Vagina (tissue), 2 donors: Measurements from ENCODE around the gene CDH15.

Experiments
- POLR2AphosphoS5 ChIP-seq, 2 donors: sonication (generic); formaldehyde crosslinking; IDR thresholded peaks; one replicate each; pipeline ENCODE4 v1.9.0; 2017; ENCODE audit warnings: antibody characterized with exemption in 2 of 2, mild to moderate bottlenecking in 2 of 2, low read depth in 1 of 2; ENCODE audit not compliant: insufficient read depth in 1 of 2
- TF ChIP-seq, protein P1 (sequence below), 3 experiments: fragments of 450-650 bp in 2 of 3; fragments of 200-600 bp in 1 of 3; sonication (generic) in 1 of 3; IDR thresholded peaks; one replicate each; pipeline ENCODE4 v1.5.1; 2017 to 2019; ENCODE audit warnings: antibody characterized with exemption in 3 of 3, mild to moderate bottlenecking in 2 of 3, moderate library complexity in 2 of 3

DNA sequence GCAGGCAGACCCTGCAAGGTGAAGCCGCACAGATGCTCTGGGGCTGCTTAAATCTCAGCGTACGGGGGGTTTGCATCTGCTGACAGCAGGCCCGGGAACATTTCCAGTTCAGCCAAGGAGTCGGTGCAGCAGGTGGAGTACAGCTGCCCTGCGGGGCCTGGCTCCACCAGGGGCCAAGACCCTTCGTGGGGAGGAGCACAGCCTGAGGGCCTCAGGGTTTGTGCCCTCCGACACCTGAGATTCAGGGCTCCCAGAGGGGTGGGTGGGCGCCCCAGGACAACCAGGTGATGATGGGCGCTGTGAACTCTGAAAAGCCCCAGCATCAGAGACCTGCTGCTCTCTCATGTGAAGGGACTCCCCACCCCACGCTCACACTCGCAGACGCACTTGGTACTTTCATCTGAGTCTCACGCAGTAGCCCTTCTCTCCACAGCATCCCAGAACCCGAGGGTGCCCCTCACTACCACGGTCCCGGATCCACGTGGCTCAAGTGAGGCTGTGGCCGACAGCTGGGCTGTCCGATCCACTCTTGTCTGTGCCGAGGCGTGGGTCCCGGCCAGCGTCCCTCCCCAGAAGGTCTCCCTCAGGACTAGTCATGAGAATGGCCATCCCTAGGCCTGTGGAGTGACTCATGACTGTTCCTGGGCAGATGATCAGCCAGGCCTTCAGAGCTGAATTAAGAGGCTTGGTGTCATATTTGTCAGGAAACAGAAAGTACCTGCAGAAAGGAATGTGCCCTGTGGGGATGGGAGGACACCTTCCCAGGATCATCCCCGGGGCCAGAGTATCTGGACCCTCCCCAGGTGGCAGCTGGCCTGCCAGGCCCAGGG, 48.3 kb upstream of the CDH15 start:
- TF ChIP-seq, protein P1, sequence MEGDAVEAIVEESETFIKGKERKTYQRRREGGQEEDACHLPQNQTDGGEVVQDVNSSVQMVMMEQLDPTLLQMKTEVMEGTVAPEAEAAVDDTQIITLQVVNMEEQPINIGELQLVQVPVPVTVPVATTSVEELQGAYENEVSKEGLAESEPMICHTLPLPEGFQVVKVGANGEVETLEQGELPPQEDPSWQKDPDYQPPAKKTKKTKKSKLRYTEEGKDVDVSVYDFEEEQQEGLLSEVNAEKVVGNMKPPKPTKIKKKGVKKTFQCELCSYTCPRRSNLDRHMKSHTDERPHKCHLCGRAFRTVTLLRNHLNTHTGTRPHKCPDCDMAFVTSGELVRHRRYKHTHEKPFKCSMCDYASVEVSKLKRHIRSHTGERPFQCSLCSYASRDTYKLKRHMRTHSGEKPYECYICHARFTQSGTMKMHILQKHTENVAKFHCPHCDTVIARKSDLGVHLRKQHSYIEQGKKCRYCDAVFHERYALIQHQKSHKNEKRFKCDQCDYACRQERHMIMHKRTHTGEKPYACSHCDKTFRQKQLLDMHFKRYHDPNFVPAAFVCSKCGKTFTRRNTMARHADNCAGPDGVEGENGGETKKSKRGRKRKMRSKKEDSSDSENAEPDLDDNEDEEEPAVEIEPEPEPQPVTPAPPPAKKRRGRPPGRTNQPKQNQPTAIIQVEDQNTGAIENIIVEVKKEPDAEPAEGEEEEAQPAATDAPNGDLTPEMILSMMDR (IDR thresholded peaks at IDR 0.05) = no peak
- no peak for TF ChIP-seq POLR2AphosphoS5 (IDR thresholded peaks at IDR 0.05; ENCODE audit: insufficient read depth in 1 of 2, low read depth in 1 of 2)
